ENCODE data around the gene TMEM132D.

Gene TMEM132D

DNA sequence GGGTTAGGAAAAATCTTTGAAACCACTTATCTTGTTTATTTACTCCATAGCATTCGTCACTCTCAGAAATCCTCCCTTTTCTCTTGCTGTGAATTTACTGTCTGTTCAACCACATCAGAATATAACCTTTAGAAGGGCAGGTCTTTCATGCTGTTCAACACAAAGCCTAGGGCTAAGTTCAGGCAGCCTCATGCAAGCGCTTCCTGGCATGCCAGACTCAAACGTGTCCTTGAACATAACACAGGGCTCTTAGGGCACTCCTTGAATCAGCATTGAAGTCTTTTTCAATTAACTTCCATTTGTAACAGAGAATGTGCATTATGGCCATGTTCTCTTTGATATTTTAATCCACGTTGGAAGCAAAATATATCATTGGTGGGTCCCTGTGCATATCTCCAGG lies 672.8 kb downstream of the TMEM132D start:
- Histone ChIP-seq H3K27ac (ENCODE audit: low read depth, low read length) (no peak overlapping the region), H3K79me2 (ENCODE audit: control insufficient read depth, insufficient read depth, low read length, unreplicated experiment) (no peaks in the 10 kb centered on the region), H3K27me3 (ENCODE audit: insufficient read depth, low read length) (no peaks in the 10 kb centered on the region), H3K4me1 (ENCODE audit: control insufficient read depth, insufficient read depth, low read length, unreplicated experiment) (no peaks in the 10 kb centered on the region), H3K4me3 (ENCODE audit: low read depth, low read length) (no peak overlapping the region), H2AFZ (ENCODE audit: low read length, unreplicated experiment) (no peak overlapping the region), H3K36me3 (ENCODE audit: insufficient read depth, low read length) (no peaks in the 10 kb centered on the region)

DNA sequence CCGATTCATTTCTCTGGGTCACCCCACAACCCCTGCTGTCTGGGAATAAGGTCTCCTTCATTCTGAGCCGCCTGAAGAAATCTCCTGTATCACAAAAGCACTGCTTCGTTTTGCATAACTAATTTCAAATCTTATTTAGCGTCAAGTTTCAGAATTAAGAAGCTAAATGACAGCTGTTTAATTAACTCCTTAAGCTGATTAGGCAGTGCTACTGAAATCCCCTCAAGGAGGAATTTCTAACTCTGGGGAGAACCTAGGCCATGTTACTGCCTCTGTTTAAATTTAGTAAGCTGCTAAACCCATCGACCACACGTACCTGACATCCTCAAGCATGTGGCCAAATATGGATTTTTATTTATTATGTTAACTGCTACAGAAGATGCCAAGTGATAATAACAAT lies 677.0 kb downstream of the TMEM132D start:
- H3K79me2 ChIP-seq (ENCODE audit: control insufficient read depth, insufficient read depth, low read length, unreplicated experiment), result no peaks in the 10 kb centered on the region
- no peak overlapping the region for H3K27ac ChIP-seq (ENCODE audit: low read depth, low read length)
- H3K27me3 ChIP-seq (ENCODE audit: insufficient read depth, low read length), result no peaks in the 10 kb centered on the region
- no peak overlapping the region for H3K4me3 ChIP-seq (ENCODE audit: low read depth, low read length)
- H2AFZ ChIP-seq (ENCODE audit: low read length, unreplicated experiment), result no peak overlapping the region
- H3K36me3 ChIP-seq (ENCODE audit: insufficient read depth, low read length), result no peaks in the 10 kb centered on the region
- no peaks in the 10 kb centered on the region for H3K4me1 ChIP-seq (ENCODE audit: control insufficient read depth, insufficient read depth, low read length, unreplicated experiment)

DNA sequence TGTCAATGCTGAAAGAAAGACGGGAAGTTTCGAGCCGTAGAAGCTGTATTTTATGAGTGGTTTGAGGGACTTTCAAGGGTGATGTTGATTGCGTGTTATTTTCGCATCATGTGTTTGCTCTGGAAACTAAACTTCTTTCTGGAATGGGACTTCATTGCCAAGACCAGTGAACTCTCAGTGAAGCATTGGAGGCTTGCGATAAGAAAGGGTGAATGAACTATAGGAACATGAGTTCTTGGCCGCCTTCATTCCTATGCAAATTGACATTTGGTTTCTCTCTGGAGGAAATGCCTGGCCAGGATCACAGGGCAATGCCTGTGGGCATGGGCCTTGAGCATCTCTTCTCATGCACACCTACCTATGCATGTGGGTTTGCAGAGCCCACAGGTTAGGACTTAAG lies 677.8 kb downstream of the TMEM132D start:
- no peaks in the 10 kb centered on the region for H3K79me2 ChIP-seq (ENCODE audit: control insufficient read depth, insufficient read depth, low read length, unreplicated experiment)
- no peaks in the 10 kb centered on the region for H3K27me3 ChIP-seq (ENCODE audit: insufficient read depth, low read length)
- H2AFZ ChIP-seq (ENCODE audit: low read length, unreplicated experiment), result no peak overlapping the region
- H3K4me3 ChIP-seq (ENCODE audit: low read depth, low read length), result no peak overlapping the region
- H3K36me3 ChIP-seq (ENCODE audit: insufficient read depth, low read length), result no peaks in the 10 kb centered on the region
- H3K4me1 ChIP-seq (ENCODE audit: control insufficient read depth, insufficient read depth, low read length, unreplicated experiment), result no peaks in the 10 kb centered on the region
- H3K27ac ChIP-seq (ENCODE audit: low read depth, low read length), result no peak overlapping the region

DNA sequence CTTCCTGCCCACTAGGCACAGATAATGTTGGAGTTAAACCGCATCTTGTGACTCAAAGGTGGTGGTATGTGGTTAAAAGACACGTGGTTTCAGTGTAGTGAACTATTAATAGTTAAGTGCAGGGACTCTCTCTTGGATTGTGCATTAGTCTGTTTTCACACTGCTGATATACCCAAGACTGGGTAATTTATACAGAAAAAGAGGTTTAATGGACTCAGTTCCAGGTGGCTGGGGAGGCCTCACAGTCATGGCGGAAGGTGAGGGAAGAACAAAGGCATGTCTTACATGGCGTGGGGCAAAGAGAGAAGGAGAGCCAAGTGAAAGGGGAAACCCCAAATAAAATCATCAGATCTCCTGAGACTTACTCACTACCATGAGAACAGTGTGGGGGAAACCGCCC lies 688.3 kb downstream of the TMEM132D start:
- Histone ChIP-seq H3K4me3 (ENCODE audit: low read depth, low read length) (no peak overlapping the region), H3K4me1 (ENCODE audit: control insufficient read depth, insufficient read depth, low read length, unreplicated experiment) (no peaks in the 10 kb centered on the region), H3K27ac (ENCODE audit: low read depth, low read length) (no peak overlapping the region), H3K36me3 (ENCODE audit: insufficient read depth, low read length) (no peaks in the 10 kb centered on the region), H3K27me3 (ENCODE audit: insufficient read depth, low read length) (no peaks in the 10 kb centered on the region), H2AFZ (ENCODE audit: low read length, unreplicated experiment) (no peak overlapping the region), H3K79me2 (ENCODE audit: control insufficient read depth, insufficient read depth, low read length, unreplicated experiment) (no peaks in the 10 kb centered on the region)

DNA sequence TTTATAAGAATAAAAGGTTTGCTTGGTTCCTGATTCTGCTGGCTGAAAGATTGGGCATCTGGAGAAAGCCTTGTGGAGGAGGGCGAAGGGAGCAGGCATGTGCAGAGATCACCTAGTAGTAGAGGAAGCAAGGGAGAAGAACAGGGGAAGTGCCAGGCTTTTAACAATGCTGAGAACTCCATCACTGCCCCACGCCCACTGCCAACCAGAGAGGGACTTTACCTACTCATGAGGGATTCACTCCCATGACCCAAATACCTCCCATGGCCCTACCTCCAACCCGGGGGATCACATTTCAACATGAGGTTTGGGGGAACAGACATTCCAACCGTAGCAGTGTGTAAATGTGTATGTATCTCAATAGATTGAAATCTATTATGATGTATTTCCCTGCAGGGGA lies 690.3 kb downstream of the TMEM132D start:
- Histone ChIP-seq H3K36me3 (ENCODE audit: insufficient read depth, low read length) (no peaks in the 10 kb centered on the region), H3K27ac (ENCODE audit: low read depth, low read length) (no peak overlapping the region), H3K4me1 (ENCODE audit: control insufficient read depth, insufficient read depth, low read length, unreplicated experiment) (no peaks in the 10 kb centered on the region), H3K27me3 (ENCODE audit: insufficient read depth, low read length) (no peaks in the 10 kb centered on the region), H3K4me3 (ENCODE audit: low read depth, low read length) (no peak overlapping the region), H2AFZ (ENCODE audit: low read length, unreplicated experiment) (no peak overlapping the region), H3K79me2 (ENCODE audit: control insufficient read depth, insufficient read depth, low read length, unreplicated experiment) (no peaks in the 10 kb centered on the region)

DNA sequence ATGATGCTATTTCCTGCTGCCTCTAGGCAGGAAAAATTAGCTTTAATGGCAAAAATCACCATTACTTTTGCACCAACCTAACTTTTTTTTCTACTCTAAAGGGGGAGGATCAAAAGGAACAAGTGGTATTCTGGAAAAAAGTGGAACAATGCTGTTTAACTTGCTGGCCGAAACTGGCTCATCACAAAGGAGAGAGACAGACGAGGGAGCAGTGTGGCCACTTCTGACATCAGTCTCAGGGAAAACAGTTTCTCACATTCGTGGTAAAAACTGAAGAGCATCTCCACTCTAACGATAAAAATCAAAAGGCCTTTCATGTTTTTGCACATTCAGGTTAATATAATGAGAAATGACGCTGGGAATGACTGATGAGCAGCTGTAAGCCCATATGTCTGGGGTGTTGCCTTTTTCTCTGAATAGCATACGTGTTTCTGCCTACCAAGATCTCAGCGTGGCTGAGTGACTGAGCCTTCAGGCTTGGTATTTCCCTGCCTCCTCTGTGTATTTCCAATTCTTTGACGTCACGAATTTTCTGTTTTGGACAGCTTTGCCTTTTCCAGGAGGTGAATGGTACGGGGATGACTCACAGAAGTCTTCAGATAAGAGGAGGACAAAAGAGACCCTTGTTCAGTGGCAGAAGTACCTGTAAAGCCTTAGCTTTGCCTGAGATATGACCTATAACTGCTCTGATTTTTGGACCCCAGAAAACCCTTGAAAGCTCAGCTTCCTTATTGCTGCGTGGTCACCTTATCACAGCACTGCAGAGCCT lies 691.8 kb downstream of the TMEM132D start:
- no peak overlapping the region for H3K4me3 ChIP-seq (ENCODE audit: low read depth, low read length)
- H3K36me3 ChIP-seq (ENCODE audit: insufficient read depth, low read length), result no peaks in the 10 kb centered on the region
- H3K79me2 ChIP-seq (ENCODE audit: control insufficient read depth, insufficient read depth, low read length, unreplicated experiment), result no peaks in the 10 kb centered on the region
- no peaks in the 10 kb centered on the region for H3K27me3 ChIP-seq (ENCODE audit: insufficient read depth, low read length)
- no peak overlapping the region for H3K27ac ChIP-seq (ENCODE audit: low read depth, low read length)
- H3K4me1 ChIP-seq (ENCODE audit: control insufficient read depth, insufficient read depth, low read length, unreplicated experiment), result no peaks in the 10 kb centered on the region
- no peak overlapping the region for H2AFZ ChIP-seq (ENCODE audit: low read length, unreplicated experiment)

DNA sequence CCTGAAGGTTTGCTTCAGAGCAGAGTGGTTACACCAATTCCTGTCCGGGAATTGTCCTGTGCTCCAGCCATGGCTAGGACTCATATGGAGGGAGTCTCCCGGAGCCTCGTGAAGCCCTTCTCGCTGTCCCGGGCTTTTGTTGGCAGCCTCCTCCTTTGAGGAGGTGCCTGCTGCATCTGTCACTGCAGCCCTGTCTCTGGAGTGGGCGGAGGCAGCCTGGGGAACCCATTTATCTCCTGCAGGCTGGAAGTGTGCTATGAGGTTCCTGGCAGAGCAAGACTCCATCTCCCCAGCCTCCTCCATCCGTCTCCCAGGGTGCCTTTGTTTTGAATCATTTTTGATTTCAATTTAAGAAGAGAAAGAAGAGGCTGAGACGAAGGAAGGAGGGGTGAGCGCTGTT lies 695.3 kb downstream of the TMEM132D start:
- no peaks in the 10 kb centered on the region for H3K4me1 ChIP-seq (ENCODE audit: control insufficient read depth, insufficient read depth, low read length, unreplicated experiment)
- no peaks in the 10 kb centered on the region for H3K79me2 ChIP-seq (ENCODE audit: control insufficient read depth, insufficient read depth, low read length, unreplicated experiment)
- no peak overlapping the region for H2AFZ ChIP-seq (ENCODE audit: low read length, unreplicated experiment)
- H3K27me3 ChIP-seq (ENCODE audit: insufficient read depth, low read length), result no peaks in the 10 kb centered on the region
- no peak overlapping the region for H3K4me3 ChIP-seq (ENCODE audit: low read depth, low read length)
- H3K36me3 ChIP-seq (ENCODE audit: insufficient read depth, low read length), result no peaks in the 10 kb centered on the region
- no peak overlapping the region for H3K27ac ChIP-seq (ENCODE audit: low read depth, low read length)

DNA sequence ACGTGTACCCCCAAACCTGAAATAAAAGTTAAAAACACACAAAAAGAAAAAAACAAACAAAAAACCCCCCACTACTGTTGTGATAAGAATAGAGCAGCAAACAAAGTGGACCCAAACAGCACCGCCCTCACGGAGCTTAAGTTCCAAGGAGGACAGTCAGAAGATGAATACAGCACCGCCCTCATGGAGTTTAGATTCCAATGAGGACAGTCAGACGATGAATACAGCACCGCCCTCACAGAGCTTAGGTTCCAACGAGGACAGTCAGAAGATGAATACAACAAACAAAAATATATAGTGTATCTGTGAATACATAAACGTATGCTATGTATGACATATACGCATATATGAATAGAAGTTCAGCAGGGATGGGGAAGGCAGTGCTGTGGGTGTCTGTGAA lies 696.7 kb downstream of the TMEM132D start:
- no peak overlapping the region for H2AFZ ChIP-seq (ENCODE audit: low read length, unreplicated experiment)
- H3K27me3 ChIP-seq (ENCODE audit: insufficient read depth, low read length), result no peaks in the 10 kb centered on the region
- H3K79me2 ChIP-seq (ENCODE audit: control insufficient read depth, insufficient read depth, low read length, unreplicated experiment), result no peaks in the 10 kb centered on the region
- H3K4me3 ChIP-seq (ENCODE audit: low read depth, low read length), result no peak overlapping the region
- H3K36me3 ChIP-seq (ENCODE audit: insufficient read depth, low read length), result no peaks in the 10 kb centered on the region
- no peak overlapping the region for H3K27ac ChIP-seq (ENCODE audit: low read depth, low read length)
- no peaks in the 10 kb centered on the region for H3K4me1 ChIP-seq (ENCODE audit: control insufficient read depth, insufficient read depth, low read length, unreplicated experiment)

- no peaks in the 10 kb centered on the region for H3K4me1 ChIP-seq (ENCODE audit: control insufficient read depth, insufficient read depth, low read length, unreplicated experiment)
- H3K36me3 ChIP-seq (ENCODE audit: insufficient read depth, low read length), result no peaks in the 10 kb centered on the region
- no peak overlapping the region for H2AFZ ChIP-seq (ENCODE audit: low read length, unreplicated experiment)
Measured at GRCh38 chr12:129203456-129203855, 700.4 kb downstream of the TMEM132D start.

DNA sequence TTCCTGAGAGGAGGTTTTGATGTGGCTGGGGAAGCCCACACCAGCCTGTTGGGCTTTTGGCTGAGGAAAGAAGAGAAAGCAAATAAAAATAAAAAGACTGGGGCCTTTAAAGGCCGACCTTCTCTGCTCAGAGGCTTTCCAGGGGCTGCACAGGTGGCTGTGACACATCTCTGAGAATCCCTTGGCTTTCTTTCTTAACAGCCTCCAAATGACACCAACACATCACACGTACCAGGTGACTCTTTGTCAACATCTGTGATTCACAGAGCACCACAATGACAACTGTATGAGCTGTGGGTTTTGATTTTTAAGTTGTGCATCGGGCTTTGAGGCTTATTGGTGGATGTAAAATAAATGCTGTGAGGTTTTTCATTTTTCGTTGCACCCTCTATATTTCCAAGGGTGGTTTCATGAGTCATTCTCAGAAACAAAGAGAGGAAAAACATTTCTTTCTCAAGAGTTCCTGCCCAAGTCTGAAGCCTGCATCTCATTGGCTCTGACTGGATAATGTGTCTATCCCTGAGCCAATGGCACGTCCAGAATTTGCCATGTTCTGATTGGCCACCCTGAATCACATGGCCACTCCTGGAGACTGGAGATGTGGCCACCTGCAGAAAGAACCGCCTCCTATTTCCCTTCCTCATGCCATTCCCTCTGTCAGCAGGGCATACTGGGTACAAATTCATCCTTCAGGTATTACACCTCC lies 701.6 kb downstream of the TMEM132D start:
- Histone ChIP-seq H3K4me1 (ENCODE audit: control insufficient read depth, insufficient read depth, low read length, unreplicated experiment) (no peaks in the 10 kb centered on the region), H3K79me2 (ENCODE audit: control insufficient read depth, insufficient read depth, low read length, unreplicated experiment) (no peaks in the 10 kb centered on the region), H3K27ac (ENCODE audit: low read depth, low read length) (no peak overlapping the region), H3K4me3 (ENCODE audit: low read depth, low read length) (no peak overlapping the region), H3K36me3 (ENCODE audit: insufficient read depth, low read length) (no peaks in the 10 kb centered on the region), H2AFZ (ENCODE audit: low read length, unreplicated experiment) (no peak overlapping the region), H3K27me3 (ENCODE audit: insufficient read depth, low read length) (no peaks in the 10 kb centered on the region)

More at GRCh38 chr12:129203456-129203855, 700.4 kb downstream of the TMEM132D start:
- Histone ChIP-seq H3K4me3 (ENCODE audit: low read depth, low read length) (no peak overlapping the region), H3K79me2 (ENCODE audit: control insufficient read depth, insufficient read depth, low read length, unreplicated experiment) (no peaks in the 10 kb centered on the region), H3K27me3 (ENCODE audit: insufficient read depth, low read length) (no peaks in the 10 kb centered on the region), H3K27ac (ENCODE audit: low read depth, low read length) (no peak overlapping the region)

- no peak overlapping the region for H3K4me3 ChIP-seq (ENCODE audit: low read depth, low read length)
- no peaks in the 10 kb centered on the region for H3K4me1 ChIP-seq (ENCODE audit: control insufficient read depth, insufficient read depth, low read length, unreplicated experiment)
- H3K27me3 ChIP-seq (ENCODE audit: insufficient read depth, low read length), result no peaks in the 10 kb centered on the region
- H2AFZ ChIP-seq (ENCODE audit: low read length, unreplicated experiment), result no peak overlapping the region
- no peak overlapping the region for H3K27ac ChIP-seq (ENCODE audit: low read depth, low read length)
- H3K36me3 ChIP-seq (ENCODE audit: insufficient read depth, low read length), result no peaks in the 10 kb centered on the region
- no peaks in the 10 kb centered on the region for H3K79me2 ChIP-seq (ENCODE audit: control insufficient read depth, insufficient read depth, low read length, unreplicated experiment)
Measured at GRCh38 chr12:129201029-129201428, 702.8 kb downstream of the TMEM132D start.

Data from ACC112 (cell line).